Upper lobe of left lung (tissue), 4 donors: ENCODE results near the gene SDK1.

ENCODE experiments used
- CTCF ChIP-seq, 6 experiments: fragments of 450-650 bp in 4 of 6; fragments of 200-600 bp in 2 of 6; sonication (generic) in 2 of 6; IDR thresholded peaks; one replicate each; pipeline ENCODE4 v1.5.1; 2016 to 2019; ENCODE audit warnings: antibody characterized with exemption in 6 of 6
- EP300 ChIP-seq, 4 donors: sonication (generic); formaldehyde crosslinking; IDR thresholded peaks; one replicate each; pipeline ENCODE4 v1.5.1; 2017; ENCODE audit warnings: antibody characterized with exemption in 4 of 4, control low read depth in 2 of 4
- POLR2A ChIP-seq, 4 donors: fragments of 450-650 bp; IDR thresholded peaks; one replicate each; pipeline ENCODE4 v1.5.1; 2016 to 2017; ENCODE audit warnings: antibody characterized with exemption in 4 of 4, mild to moderate bottlenecking in 2 of 4
- POLR2AphosphoS5 ChIP-seq, 2 donors: sonication (generic); formaldehyde crosslinking; IDR thresholded peaks; one replicate each; pipeline ENCODE4 v1.5.1; 2017; ENCODE audit warnings: antibody characterized with exemption in 2 of 2

DNA sequence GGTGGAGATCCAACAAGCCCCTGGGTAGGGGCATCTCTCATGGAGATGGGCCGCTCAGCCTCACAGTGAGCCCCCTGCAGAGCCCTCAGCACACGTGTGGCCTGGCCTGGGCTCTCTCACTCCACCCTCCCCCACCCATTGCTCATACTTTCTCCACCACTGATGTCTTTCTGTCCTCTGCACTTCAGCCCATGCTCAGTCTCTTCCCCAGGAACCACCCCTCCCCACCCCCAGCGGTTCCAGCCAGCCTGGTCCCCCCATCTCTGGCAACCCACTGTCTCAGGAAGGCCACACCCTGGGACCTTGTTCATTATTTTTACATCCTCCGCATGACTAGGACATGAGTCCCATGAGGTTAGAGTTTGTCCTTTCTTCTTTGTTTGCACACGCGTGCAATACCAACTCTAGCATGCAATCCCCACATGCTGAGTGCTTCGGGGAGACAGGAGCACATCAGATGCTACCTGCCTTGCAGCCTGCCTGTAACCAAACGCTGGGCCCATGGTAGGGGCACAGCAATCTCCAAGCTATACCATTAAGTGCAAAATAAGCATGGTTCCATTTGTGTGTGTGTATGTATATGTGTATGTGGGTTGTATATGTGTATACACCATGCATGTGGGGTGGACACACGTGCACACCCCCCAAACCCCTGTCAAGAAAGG, 972.6 kb downstream of the SDK1 start:
- TF ChIP-seq CTCF (IDR thresholded peaks at IDR 0.05) (no peak), POLR2A (IDR thresholded peaks at IDR 0.05) (no peak), EP300 (IDR thresholded peaks at IDR 0.05) (no peak), POLR2AphosphoS5 (IDR thresholded peaks at IDR 0.05) (no peak)
